Astrocyte of the spinal cord (primary cell): ENCODE data around the gene CACTIN.
A peak's percentile ranks its signal among the peaks of the same experiment; 100 is the strongest.

ENCODE experiments used
- DNase-seq: peaks from one replicate; pipeline ENCODE4 v3.0.0; 2011; ENCODE audit warnings: low read depth, low spot score
- H3K4me3 ChIP-seq: 2 replicates; pipeline ENCODE4 v1.5.1; 2011; ENCODE audit warnings: low read depth, mild to moderate bottlenecking, low read length, moderate library complexity
- CTCF ChIP-seq: IDR thresholded peaks from 2 replicates; pipeline ENCODE4 v1.5.1; 2012; ENCODE audit warnings: low read depth, mild to moderate bottlenecking, low read length, inconsistent platforms
- in situ Hi-C: cut with HindIII; loops from 2 replicates; pipeline ENCODE4 v1.10.0; 2017; ENCODE audit warnings: low sequenced_read_pairs

Gene CACTIN

GRCh38 chr19:3626473-3627350 lies at the start of gene CACTIN:
Gene CACTIN, minus strand, starts transcription at chr19:3626790. Its CDS starts 28 bp downstream, at chr19:3626762.
- peak within 1 kb of the TSS; percentile 82 for H3K4me3 ChIP-seq
- DNase-seq, result peak; percentile 97
- in situ Hi-C loops, result no loop called here
- no peak for TF ChIP-seq CTCF

GRCh38 chr19:3674784-3675543 lies 48.4 kb upstream of the CACTIN start:
- no peak overlapping the region for H3K4me3 ChIP-seq
- no peak for DNase-seq
- no peak for TF ChIP-seq CTCF
- in situ Hi-C loops, result no loop called here

DNA sequence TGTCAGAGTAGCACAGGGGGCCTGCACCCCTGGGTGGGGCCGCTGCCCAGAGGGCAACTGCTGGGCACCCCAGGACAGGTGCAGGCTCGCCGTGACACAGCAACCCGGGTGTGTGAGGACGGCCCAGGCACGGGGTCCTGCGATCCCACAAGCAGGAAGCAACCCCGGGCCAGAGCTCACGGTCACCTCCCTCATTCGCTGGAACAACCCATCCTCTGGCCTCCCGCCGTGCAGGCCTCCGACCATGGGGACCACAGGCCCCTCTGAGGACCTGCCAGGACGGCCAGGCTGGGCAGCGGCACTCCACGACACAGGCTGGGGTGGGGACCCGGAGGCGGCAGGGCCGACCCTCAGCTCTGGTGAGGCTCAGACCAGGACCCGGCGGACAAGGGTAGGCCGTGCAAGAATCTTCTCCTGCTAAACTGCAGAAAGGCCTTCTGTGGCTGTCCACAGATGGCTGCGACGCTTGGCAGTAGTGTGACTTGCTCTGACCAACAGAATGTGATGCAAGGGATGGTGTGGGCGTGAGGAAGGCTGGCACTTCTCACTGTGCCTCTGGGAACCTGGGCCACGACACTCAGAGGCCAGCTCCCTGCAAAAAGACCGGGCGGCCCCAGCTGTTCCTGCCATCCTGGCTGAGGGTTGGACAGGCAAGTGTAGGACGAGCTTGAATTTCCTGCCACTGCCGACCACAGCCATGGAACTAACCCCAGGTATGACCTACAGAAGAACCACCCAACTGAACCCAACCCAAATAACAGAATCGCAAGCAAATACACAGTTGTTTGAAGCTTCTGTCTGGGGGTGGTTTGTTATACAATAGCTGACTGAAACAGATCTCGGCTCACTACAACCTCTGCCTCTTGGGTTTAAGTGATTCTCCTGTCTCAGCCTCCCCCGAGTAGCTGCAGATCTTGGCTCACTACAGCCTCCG lies 47.2 kb upstream of the CACTIN start:
- TF ChIP-seq CTCF, result no peak
- no peak overlapping the region for H3K4me3 ChIP-seq
- DNase-seq, result no peak
- in situ Hi-C loops, result no loop called here

- no peak overlapping the region for H3K4me3 ChIP-seq
- in situ Hi-C loops, result no loop called here
Measured at GRCh38 chr19:3672993-3673392, 46.4 kb upstream of the CACTIN start.

DNA sequence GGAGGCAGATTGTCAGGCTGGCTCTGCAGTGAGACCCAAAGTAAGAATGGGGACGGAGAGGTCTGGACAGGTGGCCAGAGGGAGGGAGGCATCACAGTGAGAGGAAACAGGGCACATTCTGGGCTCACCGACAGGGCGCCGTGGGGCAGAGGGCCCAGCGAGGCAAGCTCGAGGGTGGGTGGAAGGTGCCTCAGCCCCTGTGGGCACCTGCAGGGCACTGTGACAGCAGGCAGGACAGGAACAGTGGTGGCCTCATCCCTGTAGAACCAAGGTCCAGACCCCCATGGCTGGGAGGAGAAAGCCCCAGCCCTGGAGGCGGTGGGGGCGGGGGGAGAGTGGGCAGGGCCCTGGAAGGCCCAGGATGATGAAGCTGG lies 46.0 kb upstream of the CACTIN start:
- in situ Hi-C loops, result no loop called here
- no peak overlapping the region for H3K4me3 ChIP-seq
- no peak for TF ChIP-seq CTCF

More at GRCh38 chr19:3672993-3673392, 46.4 kb upstream of the CACTIN start:
- no peak for TF ChIP-seq CTCF
- no peak for DNase-seq

More for the DNA sequence above, 46.0 kb upstream of the CACTIN start:
- no peak for DNase-seq
